DMS 273 treated with DMSO at 0.1 percent for 48 hours (cell line): Measurements from ENCODE around the gene TEDC1.

ENCODE experiments used
- DNase-seq: peaks from one replicate; lab custom pipeline; 2025; lab: John Stamatoyannopoulos, UW

TEDC1 gene

DNA sequence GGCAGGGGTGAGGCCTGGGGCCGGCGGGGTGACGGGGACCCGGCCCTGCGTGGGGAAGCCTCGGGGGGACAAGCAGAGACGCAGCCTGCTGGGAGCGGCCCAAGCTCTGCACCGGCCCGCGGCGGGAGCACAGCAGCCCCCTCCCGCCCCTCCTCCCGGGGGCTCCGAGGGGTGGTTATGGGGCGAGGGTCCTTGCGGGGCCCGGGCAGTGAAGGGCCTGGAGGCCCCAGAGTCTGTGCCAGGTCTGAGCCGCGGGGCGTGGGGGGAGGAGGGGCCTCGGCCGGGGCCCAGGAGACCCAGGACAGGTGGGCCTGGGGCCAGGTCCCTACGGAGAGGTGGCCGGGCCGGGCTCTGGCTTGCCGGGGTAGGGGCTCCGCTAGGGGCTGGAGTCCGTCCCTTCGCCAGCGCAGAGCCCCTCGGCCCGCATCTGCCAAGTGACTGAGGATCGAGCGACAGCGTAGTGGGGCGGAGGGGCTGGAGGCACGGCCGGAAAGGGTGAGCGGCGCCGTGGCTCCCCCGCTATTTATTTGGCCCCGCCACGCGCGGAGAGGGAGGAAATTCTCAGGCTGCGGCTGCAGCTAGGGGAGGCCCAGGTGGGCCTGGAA lies 35.8 kb downstream of the TEDC1 start:
- no peak for DNase-seq

DNA sequence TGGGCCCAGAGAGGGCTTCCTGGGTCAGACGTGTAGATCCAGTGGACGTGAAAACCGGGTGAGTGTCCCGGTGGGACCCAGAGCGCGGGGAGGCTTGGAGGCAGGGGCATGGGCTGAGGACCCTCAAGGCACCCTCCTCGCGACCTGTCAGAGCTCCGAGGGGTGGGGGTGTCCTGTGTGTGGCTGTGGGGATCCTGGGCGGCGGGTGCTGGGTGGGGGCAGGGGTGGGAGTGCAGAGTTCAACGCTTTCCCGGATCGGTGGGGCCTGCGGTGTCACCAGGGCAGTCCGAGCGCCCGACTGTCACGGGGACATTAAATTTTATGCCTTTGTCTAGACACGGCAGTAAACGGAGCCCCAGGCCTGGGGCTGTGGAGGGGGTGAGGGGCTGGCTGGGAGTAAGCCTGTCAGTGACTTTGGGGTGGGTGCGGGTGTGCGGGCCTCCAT lies 36.4 kb downstream of the TEDC1 start:
- no peak for DNase-seq

DNA sequence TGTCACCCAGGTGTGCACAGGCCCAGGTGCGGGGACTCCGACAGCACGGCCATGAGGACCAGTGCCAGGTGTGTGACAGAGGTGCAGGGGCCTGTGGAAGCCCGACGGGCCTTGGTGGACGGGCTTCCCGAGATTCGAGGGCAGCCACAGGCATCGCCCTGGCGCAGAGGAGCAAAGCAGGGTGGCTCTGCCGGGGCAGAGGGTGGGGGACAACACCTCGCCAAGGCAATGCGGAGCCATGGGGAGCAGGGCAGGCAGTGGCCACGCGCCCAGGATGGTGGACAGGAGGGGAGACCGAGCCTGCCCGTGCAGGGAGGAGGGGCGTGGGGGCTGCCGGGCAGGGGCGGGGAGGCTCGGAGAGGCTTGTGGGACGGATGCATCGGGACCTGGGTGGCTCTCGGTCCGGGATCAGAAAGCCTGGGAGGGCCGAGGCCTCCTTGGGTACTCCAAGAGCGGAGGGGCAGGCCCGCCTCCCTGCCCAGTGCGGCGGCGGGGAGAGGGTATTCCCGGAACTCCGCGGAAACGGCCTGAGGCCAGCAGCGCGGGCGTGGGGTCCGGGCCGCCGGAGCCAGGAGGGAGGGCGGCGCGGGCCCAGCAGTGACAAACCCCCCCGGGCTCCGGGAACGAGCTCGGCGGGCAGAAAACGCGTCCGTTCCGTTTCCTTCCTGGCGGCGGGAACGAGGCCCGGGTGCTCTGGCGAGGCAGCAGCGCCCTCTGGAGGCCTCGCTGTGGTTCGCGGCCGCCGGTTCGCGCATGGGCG lies 37.0 kb downstream of the TEDC1 start:
- no peak for DNase-seq

DNA sequence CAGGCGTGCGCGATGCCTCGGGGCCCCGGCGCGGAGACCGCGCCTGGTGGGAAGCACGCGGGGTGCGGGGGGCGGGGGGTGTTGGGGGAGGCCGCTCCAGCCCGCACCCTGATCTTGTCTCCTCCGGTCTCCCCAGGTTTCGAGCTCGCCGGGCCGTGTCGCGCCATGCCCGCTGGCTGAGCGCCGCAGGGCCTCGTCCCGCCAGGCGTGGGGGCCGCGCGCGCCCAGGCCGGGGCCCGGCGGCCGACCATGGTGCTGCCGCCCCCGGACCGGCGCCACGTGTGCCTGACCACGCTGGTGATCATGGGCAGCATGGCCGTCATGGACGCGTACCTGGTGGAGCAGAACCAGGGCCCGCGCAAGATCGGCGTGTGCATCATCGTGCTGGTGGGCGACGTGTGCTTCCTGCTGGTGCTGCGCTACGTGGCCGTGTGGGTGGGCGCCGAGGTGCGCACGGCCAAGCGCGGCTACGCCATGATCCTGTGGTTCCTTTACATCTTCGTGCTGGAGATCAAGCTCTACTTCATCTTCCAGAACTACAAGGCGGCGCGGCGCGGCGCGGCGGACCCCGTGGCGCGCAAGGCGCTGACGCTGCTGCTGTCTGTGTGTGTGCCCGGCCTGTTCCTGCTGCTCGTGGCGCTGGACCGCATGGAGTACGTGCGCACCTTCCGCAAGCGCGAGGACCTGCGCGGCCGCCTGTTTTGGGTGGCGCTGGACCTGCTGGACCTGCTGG lies 37.7 kb downstream of the TEDC1 start:
- DNase-seq = no peak

GRCh38 chr14:105529319-105529568 lies 38.2 kb downstream of the TEDC1 start:
- no peak for DNase-seq

DNA sequence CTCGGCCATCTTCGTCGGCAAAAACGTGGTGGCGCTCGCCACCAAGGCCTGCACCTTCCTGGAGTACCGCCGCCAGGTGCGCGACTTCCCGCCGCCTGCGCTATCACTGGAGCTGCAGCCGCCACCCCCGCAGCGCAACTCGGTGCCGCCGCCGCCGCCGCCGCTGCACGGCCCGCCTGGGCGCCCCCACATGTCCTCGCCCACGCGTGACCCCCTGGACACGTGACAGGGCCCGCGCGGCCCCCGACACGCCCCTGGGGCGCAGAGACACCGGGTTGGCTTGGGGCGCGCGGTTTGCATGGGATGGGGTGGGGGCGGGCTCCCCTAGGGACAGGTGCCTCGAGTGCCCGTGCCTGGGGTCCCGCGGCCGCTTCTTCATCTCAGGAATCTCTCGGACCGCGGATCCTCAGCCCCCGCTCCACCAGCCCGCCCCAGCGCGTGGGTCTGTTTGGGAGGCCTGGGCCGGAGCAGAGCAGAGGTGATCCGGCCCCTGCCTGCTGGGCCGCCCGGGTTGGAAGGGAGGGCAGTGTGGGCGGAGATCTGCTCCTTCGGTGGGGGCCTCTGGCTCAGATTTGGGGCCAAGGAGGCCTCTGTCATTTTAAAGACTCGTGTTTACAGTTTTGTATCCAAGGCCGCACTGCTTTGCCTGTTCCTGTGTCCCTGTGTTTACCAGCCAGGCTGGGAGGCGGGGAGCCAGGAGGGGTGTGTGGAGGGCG lies 38.7 kb downstream of the TEDC1 start:
- no peak for DNase-seq

GRCh38 chr14:105530285-105531087 lies 39.4 kb downstream of the TEDC1 start:
- no peak for DNase-seq

DNA sequence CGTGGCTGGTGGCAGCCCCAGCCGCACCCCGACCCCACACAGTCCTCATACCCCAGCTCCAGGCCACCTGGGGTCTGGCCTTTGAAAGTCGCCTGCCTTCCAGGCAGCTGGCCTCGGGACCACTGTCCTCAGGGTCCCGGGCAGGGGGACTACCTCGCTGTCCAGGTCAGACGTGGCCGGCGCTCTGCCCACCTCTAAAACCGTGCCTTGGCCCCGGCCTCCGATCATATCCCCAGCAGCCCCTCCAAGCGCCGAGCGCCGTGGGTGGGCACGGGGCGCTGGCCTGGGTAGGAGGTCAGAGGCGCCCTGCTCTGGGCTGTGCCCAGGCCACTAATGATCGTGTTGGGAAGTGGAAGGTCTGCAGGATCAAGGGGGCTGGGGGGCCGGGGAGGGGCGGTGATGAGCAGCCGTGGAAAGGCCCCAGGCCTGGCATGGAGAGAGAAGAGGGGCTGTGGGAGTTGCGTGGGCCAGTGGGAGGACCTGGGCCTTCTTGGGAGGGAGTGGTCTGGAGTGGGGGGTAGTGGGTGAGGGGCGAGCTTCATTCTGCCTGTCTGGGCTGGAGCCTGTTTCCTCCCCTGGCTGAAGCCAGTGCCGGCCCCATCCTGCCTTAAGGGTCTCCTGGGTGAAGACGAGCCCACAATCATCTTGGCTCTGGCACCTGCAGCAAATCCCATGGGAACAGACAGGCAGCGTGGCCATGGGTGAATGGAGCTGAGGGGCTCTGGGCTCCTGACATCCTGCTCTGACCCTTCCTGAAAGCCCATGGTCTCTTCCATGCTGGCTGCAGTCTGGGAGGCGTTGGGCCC lies 40.2 kb downstream of the TEDC1 start:
- DNase-seq = no peak

GRCh38 chr14:105531894-105532623 lies 41.0 kb downstream of the TEDC1 start:
- DNase-seq = no peak

DNA sequence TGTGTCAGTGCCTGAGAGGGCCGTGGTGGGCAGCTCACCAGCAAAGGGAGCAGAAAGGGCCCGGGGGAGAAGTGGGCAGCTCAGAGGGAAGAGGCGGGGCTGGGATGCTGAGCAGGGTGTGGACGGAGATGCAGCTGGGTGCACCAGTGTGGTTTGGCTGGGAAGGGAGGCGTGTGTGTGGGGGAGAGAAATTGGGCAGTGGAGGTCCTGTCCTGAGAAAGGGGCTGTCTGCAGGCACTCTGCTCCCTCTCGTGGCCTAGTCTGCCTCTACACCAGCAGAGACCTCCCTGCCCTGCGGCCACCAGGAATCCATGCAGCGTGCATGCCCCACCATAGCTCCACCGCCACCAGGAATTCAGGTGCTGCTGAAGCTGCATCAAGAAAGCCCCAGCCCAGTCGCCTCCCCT lies 41.7 kb downstream of the TEDC1 start:
- DNase-seq = peak; percentile 10

DNA sequence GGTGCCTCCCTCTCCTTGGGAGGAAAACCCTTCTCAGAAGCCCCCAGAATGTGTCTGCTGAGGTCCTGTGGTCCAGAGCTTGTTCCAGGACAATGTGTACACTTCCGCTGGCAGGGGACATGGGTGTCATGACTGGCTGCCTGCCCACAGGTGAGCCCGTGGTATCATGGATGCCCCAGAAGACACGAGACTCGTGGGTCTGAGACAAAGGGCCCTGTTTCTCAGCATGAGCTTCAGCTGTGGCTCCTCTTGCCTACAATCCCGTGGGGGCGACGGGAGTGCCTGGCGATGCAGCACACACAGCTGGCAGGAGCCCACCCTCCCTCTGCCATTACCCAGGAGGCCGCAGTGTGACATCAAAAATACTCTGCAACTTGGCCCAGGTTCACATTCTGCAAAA lies 42.3 kb downstream of the TEDC1 start:
- DNase-seq = no peak

DNA sequence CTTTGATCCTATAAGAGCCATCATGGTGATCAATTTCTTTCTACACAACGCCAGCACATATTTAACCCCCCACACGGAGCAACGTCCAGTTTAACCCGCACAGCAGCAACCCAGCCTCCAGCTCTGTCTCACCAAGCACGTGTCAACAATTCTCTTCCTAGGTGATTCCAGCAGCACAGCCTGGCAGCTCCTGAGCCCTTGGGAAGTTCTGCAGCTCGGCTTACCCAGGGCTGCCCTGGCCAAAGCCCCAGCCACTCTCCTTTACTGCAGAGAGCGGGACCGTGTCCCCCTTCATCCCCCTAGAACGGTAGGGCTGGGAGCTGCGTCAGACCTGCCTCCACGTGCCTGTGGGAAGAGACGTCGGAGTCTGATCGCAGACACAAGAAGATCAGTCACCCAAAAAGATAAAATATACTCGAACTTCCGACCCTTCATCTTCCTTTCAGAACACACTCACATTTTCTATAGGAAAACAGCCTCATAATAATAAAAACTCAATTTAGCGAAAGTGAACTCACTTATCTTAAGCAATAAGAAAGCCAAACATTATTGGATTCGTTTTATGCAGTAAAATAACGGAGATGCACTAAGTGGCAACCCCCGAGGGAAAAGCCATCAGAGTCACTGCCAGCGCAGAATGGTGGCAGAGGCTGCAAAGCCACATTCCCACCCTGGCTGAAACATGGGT lies 42.9 kb downstream of the TEDC1 start:
- no peak for DNase-seq

DNA sequence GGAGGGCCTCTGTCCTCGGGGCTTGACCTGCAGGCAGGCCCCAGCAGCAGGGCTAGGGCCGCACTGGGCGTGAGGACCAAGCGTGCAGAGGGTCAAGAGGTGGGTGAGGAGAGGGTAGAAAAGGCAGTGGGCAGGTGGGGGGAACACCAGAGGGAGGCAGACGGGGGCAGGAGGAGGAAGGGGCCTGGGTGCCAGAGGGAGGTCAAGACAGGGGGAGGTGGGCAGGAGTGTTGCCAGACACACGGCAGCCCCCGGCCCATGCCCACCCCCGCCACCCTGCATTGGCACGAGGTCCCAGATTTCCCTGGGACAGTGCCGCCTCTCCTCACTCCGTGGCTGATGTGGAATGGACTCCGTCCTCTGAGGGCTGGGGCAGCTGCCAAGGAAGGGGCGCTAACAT lies 43.5 kb downstream of the TEDC1 start:
- no peak for DNase-seq

DNA sequence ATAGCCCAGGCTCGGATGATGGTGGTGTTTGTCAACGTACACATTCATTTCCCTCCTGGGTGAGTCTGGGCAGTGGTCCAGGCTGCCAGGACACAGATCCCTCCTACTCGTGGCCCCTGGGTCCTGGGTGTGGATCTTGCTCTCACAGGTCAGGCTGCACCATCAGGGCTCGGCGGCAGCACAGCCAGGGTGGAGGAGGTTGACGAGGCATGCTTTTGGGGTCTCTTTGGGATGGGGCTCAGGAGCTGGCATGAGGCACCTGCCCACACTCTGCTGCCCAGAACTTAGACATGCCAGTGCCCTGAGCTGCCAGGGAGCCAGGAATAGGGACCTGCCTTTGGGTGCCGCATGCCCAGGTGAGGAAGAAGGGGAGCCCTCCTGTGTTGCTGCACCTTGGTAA lies 45.0 kb downstream of the TEDC1 start:
- no peak for DNase-seq

DNA sequence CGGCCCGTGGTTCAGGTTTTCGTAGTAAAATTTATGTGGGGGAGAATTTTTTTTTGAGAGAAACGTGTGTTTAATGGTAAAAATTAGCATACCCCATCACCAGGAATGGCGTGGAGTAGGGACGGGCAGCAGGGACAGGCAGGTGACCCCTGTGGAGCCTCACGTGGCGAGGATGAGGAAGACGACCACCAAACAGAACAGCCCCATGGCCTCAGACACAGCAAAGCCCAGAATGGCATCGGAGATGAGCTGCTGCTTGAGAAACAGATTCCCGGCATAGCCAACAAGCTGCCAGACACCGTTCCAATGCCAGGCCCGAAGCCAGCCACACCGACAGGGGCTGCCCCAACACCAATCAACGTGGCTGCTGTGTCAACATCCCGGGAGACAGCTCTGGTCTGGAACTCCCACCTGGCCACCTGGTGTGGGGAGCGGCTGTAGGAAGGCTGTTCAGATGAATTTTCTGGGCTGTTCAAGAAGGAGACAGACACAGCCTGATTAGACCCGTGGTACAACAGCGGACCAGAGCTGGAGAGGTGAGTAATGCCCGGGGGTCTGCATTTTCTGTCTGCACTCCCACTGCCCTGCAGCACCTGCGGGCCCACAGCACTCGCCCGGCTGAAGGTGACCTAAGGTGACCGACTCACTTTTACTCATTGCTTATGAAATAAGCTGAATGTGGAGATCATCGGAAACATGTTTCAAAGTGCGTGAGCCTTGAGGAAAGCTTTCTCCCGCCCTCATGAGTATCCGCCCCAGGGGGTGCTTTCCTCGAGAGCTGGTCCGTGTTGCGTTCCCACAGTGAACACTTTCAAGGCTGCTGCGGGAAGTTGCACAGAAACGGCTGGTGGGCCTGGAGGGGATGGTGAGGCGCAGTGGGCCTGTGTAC lies 45.9 kb downstream of the TEDC1 start:
- no peak for DNase-seq

- no peak for DNase-seq
Observed at GRCh38 chr14:105537580-105538474, 46.8 kb downstream of the TEDC1 start.

DNA sequence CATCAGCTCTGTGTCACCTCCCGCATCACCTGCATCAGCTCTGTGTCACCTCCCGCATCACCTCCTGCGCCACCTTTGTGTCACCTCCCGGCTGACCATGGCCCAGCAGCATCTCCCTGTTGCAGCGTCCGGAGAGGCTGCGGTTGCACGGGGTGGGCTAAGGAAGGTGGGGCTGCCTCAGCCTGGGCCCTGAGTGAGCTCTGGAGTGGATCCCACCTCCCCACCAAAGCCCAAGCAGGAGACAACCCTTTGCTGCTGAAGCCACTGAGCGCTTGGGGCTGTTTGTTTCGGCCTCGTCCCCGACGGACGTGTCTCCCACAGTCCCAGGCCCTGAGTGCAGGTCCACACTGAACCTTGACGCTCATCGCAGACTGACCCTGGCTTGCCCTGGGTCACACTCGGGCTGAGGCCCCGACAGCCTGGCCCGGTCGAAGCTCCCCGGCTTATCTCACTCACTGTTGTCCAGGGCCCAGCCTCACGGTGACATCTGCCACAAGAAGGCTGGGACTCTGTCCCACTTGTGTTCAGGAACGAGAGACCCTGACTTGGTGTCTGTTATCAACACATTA lies 47.5 kb downstream of the TEDC1 start:
- DNase-seq = no peak
